Neural cell (in vitro differentiated cells): ENCODE measurements around the gene TRIM60.
"Not testable (repeated sequence)": the region's sequence is repeated elsewhere in the genome, so short reads cannot be mapped to it uniquely, and the experiment has no call there.

Experiments
- CTCF ChIP-seq: fragments of 450-650 bp; IDR thresholded peaks from 2 replicates; pipeline ENCODE4 v1.5.1; 2014; ENCODE audit warnings: antibody characterized with exemption, mild to moderate bottlenecking, moderate library complexity; ENCODE audit not compliant: poor library complexity, severe bottlenecking
- RAD21 ChIP-seq: fragments of 450-650 bp; conservative IDR thresholded peaks from 2 replicates; pipeline ENCODE4 v1.6.1; 2014; ENCODE audit warnings: antibody characterized with exemption, mild to moderate bottlenecking, moderate library complexity
- TF ChIP-seq, protein P1 (sequence below): IDR thresholded peaks from 2 replicates; pipeline ENCODE4 v1.6.1; 2012; ENCODE audit warnings: borderline replicate concordance

GRCh38 chr4:164996123-164996522 lies 35.7 kb upstream of the TRIM60 start:
- not testable (repeated sequence) for TF ChIP-seq CTCF, RAD21
- TF ChIP-seq, protein P1, sequence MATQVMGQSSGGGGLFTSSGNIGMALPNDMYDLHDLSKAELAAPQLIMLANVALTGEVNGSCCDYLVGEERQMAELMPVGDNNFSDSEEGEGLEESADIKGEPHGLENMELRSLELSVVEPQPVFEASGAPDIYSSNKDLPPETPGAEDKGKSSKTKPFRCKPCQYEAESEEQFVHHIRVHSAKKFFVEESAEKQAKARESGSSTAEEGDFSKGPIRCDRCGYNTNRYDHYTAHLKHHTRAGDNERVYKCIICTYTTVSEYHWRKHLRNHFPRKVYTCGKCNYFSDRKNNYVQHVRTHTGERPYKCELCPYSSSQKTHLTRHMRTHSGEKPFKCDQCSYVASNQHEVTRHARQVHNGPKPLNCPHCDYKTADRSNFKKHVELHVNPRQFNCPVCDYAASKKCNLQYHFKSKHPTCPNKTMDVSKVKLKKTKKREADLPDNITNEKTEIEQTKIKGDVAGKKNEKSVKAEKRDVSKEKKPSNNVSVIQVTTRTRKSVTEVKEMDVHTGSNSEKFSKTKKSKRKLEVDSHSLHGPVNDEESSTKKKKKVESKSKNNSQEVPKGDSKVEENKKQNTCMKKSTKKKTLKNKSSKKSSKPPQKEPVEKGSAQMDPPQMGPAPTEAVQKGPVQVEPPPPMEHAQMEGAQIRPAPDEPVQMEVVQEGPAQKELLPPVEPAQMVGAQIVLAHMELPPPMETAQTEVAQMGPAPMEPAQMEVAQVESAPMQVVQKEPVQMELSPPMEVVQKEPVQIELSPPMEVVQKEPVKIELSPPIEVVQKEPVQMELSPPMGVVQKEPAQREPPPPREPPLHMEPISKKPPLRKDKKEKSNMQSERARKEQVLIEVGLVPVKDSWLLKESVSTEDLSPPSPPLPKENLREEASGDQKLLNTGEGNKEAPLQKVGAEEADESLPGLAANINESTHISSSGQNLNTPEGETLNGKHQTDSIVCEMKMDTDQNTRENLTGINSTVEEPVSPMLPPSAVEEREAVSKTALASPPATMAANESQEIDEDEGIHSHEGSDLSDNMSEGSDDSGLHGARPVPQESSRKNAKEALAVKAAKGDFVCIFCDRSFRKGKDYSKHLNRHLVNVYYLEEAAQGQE = not testable (repeated sequence)
